ENCODE results near the gene CEP55.

- TF ChIP-seq GATA3 (IDR thresholded peaks at IDR 0.05; ENCODE audit: low read depth, low read length): no peak
- TF ChIP-seq GATA2 (IDR thresholded peaks at IDR 0.05; ENCODE audit: low read depth, low read length): no peak
Observed at GRCh38 chr10:93473804-93474472, 22.5 kb upstream of the CEP55 start.

All from SH-SY5Y (cell line).